Hepatocyte (in vitro differentiated cells): ENCODE results near the gene GABPA. TPM values are rescaled to one million over a fixed set of nuclear protein-coding genes. Genes with fewer than 3 reads are reported as not detected.

ENCODE experiments used
- DNase-seq: peaks from one replicate; pipeline ENCODE4 v3.0.0-alpha.2; 2016; ENCODE audit warnings: low spot score
- H2AFZ ChIP-seq: fragments of 200-600 bp; sonication (generic); 2 replicates; pipeline ENCODE4 v1.6.0; 2016; ENCODE audit warnings: antibody characterized with exemption, mild to moderate bottlenecking
- H3K27ac ChIP-seq: fragments of 200-600 bp; sonication (generic); 2 replicates; pipeline ENCODE4 v1.5.1; 2016; ENCODE audit warnings: mild to moderate bottlenecking
- H3K27me3 ChIP-seq: fragments of 200-600 bp; sonication (generic); 2 replicates; pipeline ENCODE4 v1.6.1; 2016
- H3K36me3 ChIP-seq: fragments of 200-600 bp; sonication (generic); replicated peaks from 2 replicates; pipeline ENCODE4 v1.5.1; 2016; ENCODE audit warnings: low read depth; ENCODE audit not compliant: insufficient read depth
- H3K4me1 ChIP-seq: fragments of 200-600 bp; sonication (generic); 2 replicates; pipeline ENCODE4 v1.5.1; 2016; ENCODE audit warnings: mild to moderate bottlenecking, moderate library complexity; ENCODE audit not compliant: insufficient read depth
- H3K4me2 ChIP-seq: fragments of 200-600 bp; sonication (generic); 2 replicates; pipeline ENCODE4 v1.6.0; 2016
- H3K4me3 ChIP-seq: fragments of 200-600 bp; sonication (generic); 2 replicates; pipeline ENCODE4 v1.5.1; 2016; ENCODE audit warnings: mild to moderate bottlenecking
- H3K79me2 ChIP-seq: fragments of 200-600 bp; sonication (generic); 2 replicates; pipeline ENCODE4 v1.6.0; 2017; ENCODE audit warnings: mild to moderate bottlenecking
- H3K9me2 ChIP-seq: fragments of 200-600 bp; sonication (generic); replicated peaks from 2 replicates; pipeline ENCODE4 v1.6.0; 2017; ENCODE audit warnings: mild to moderate bottlenecking; ENCODE audit not compliant: insufficient read depth
- H3K9me3 ChIP-seq: fragments of 200-600 bp; sonication (generic); 2 replicates; pipeline ENCODE4 v1.5.1; 2016; ENCODE audit warnings: low read depth, mild to moderate bottlenecking
- H4K20me1 ChIP-seq: fragments of 200-600 bp; sonication (generic); 2 replicates; pipeline ENCODE4 v1.6.0; 2016; ENCODE audit warnings: mild to moderate bottlenecking; ENCODE audit not compliant: insufficient read depth, poor library complexity, severe bottlenecking
- EZH2 ChIP-seq: fragments of 200-600 bp; sonication (generic); IDR thresholded peaks from 2 replicates; pipeline ENCODE4 v1.6.1; 2016; ENCODE audit warnings: antibody characterized with exemption, mild to moderate bottlenecking, borderline replicate concordance
- EZH2phosphoT487 ChIP-seq: fragments of 200-600 bp; sonication (generic); IDR thresholded peaks from one replicate; pipeline ENCODE4 v1.6.1; 2018; ENCODE audit warnings: antibody characterized with exemption, mild to moderate bottlenecking, low read depth, moderate library complexity; ENCODE audit not compliant: unreplicated experiment, severe bottlenecking
- WGBS: methylation state at CpG from one replicate; pipeline ENCODE4 v1.1.6; 2016; ENCODE audit warnings: low lambda C conversion rate; ENCODE audit errors: missing lambda C conversion rate; 5-methylcytosine and 5-hydroxymethylcytosine counted together
- polyA plus RNA-seq: library from polyadenylated mRNA; unstranded; fragments of >200 nt; fragmentation: Nextera tagmentation; extraction: Ambion mirVana; gene quantifications from 2 replicates; pipeline ENCODE4 v1.2.1, GENCODE V29; 2016
- total RNA-seq: library from RNA; depleted of rRNA; stranded (reverse); fragments of >200 nt; gene quantifications from 2 replicates; pipeline ENCODE4 v1.2.3, GENCODE V29; 2014
- TF ChIP-seq, protein P1 (sequence below): fragments of 200-600 bp; sonication (generic); IDR thresholded peaks from 2 replicates; pipeline ENCODE4 v1.5.1; 2016; ENCODE audit warnings: antibody characterized with exemption, mild to moderate bottlenecking; ENCODE audit not compliant: poor library complexity

Gene GABPA
- total and polyA plus RNA-seq, 2 experiments from 2014 or later = 10.7 to 29.8 TPM

DNA sequence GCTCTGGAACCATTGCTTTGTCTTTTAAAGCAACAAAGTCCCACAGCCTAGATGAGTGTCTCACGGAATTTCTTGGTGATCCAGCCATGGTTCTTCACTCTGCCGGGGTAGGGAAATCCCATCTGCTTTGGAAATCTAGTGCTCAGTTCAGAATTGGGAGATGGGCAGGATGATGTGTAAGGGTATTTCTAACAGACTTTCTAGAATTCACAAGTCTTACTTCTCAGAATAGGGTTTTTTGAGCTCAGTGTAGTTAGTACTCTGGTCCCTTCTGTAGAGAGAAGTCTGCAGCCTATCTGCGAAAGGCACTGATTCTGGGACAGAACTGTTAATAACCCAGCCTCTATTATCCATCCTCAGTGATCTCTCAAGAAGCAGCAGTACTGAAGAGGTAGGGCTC is 25.3 kb downstream of the GABPA start:
- no peaks in the 10 kb centered on the region for H3K9me2 ChIP-seq
- no peaks in the 10 kb centered on the region for H3K79me2 ChIP-seq
- no peak overlapping the region for H2AFZ ChIP-seq
- no peak overlapping the region for H3K4me2 ChIP-seq
- no peak overlapping the region for H3K4me3 ChIP-seq
- TF ChIP-seq EZH2phosphoT487 (no peak), EZH2 (no peak)
- TF ChIP-seq, protein P1, sequence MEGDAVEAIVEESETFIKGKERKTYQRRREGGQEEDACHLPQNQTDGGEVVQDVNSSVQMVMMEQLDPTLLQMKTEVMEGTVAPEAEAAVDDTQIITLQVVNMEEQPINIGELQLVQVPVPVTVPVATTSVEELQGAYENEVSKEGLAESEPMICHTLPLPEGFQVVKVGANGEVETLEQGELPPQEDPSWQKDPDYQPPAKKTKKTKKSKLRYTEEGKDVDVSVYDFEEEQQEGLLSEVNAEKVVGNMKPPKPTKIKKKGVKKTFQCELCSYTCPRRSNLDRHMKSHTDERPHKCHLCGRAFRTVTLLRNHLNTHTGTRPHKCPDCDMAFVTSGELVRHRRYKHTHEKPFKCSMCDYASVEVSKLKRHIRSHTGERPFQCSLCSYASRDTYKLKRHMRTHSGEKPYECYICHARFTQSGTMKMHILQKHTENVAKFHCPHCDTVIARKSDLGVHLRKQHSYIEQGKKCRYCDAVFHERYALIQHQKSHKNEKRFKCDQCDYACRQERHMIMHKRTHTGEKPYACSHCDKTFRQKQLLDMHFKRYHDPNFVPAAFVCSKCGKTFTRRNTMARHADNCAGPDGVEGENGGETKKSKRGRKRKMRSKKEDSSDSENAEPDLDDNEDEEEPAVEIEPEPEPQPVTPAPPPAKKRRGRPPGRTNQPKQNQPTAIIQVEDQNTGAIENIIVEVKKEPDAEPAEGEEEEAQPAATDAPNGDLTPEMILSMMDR = no peak
- no peak for DNase-seq
- WGBS = 96% methylated on average over 3 of the region's 3 CpGs
- no peaks in the 10 kb centered on the region for H4K20me1 ChIP-seq
- H3K36me3 ChIP-seq = no peaks in the 10 kb centered on the region
- H3K4me1 ChIP-seq = no peaks in the 10 kb centered on the region
- no peak overlapping the region for H3K27ac ChIP-seq
- no peaks in the 10 kb centered on the region for H3K27me3 ChIP-seq
- no peaks in the 10 kb centered on the region for H3K9me3 ChIP-seq

DNA sequence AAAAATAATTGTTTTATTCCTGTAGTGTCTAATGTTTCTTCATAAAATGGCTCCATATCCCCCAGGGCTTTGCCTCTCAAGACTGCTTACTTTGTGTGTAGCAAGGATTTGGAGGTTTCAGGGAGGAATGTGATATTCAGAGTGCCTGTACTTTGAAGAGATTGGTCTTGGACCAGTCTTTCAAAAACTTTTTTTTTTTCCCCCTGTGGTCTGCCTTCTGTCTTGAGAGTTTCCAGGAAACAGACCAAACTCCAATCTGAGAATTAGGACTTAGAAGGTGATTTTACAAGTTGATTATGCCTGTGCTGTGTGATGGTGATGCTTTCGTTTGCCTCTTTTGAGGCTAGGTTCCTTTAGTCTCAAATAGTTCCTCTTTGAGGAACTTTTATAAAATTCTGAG is 25.9 kb downstream of the GABPA start:
- no peaks in the 10 kb centered on the region for H4K20me1 ChIP-seq
- no peaks in the 10 kb centered on the region for H3K4me1 ChIP-seq
- no peaks in the 10 kb centered on the region for H3K9me3 ChIP-seq
- H3K36me3 ChIP-seq = no peaks in the 10 kb centered on the region
- H3K79me2 ChIP-seq = no peaks in the 10 kb centered on the region
- H3K4me3 ChIP-seq = no peak overlapping the region
- no peak overlapping the region for H3K27ac ChIP-seq
- H3K4me2 ChIP-seq = no peak overlapping the region
- WGBS = 78% methylated on average over 1 of the region's 1 CpG
- no peak for DNase-seq
- no peaks in the 10 kb centered on the region for H3K27me3 ChIP-seq
- H2AFZ ChIP-seq = no peak overlapping the region
- no peaks in the 10 kb centered on the region for H3K9me2 ChIP-seq
- TF ChIP-seq EZH2phosphoT487 (no peak), EZH2 (no peak)
- TF ChIP-seq, protein P1 = no peak

DNA sequence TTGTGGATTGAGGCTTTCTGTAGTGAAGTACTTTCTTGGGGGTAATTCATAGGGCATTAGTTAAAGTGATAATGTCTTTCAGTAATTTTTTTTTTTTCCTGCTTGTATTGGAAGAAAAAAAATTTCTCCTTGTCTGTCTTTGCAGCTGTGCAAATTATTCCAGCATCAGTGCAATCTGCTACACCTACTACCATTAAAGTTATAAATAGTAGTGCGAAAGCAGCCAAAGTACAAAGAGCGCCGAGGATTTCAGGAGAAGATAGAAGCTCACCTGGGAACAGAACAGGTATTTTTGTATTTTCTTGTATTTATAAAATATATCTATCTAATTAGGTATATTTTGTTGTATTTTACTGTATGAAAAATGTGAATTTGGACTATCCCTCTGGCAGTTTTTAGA is 29.3 kb downstream of the GABPA start:
- H3K9me2 ChIP-seq = no peaks in the 10 kb centered on the region
- H3K4me3 ChIP-seq = no peak overlapping the region
- H3K27me3 ChIP-seq = no peaks in the 10 kb centered on the region
- H3K4me2 ChIP-seq = no peak overlapping the region
- TF ChIP-seq EZH2phosphoT487 = no peak
- no peak for TF ChIP-seq EZH2
- TF ChIP-seq, protein P1 = no peak
- DNase-seq = no peak
- no peaks in the 10 kb centered on the region for H3K36me3 ChIP-seq
- no peaks in the 10 kb centered on the region for H3K79me2 ChIP-seq
- H2AFZ ChIP-seq = no peak overlapping the region
- H3K27ac ChIP-seq = no peak overlapping the region
- 99% methylated on average over 3 of the region's 3 CpGs for WGBS
- H4K20me1 ChIP-seq = no peaks in the 10 kb centered on the region
- no peaks in the 10 kb centered on the region for H3K9me3 ChIP-seq
- H3K4me1 ChIP-seq = no peaks in the 10 kb centered on the region

DNA sequence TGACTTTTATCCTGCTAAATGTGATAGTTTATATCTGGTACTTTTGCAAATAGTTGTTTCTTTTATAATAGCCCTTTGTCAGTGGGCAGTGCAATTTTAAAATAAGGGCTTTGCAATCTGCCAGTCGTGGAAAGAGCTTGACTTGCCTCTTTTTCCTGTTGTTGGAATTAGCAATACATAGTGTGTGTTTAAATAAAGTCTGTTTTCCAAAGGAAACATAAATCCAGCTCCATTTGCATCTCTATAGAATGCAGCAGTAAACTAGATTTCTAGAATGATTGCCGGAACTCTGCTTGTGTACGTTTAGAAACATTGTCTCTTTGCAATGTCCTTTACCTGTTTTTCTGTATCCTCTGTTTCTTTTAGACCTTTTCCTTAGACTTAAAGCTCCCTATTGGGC is 33.1 kb downstream of the GABPA start:
- Histone ChIP-seq H3K4me3 (no peak overlapping the region), H3K79me2 (no peaks in the 10 kb centered on the region), H3K4me1 (no peaks in the 10 kb centered on the region), H3K36me3 (no peaks in the 10 kb centered on the region), H4K20me1 (no peaks in the 10 kb centered on the region), H3K27ac (no peak overlapping the region), H3K27me3 (no peaks in the 10 kb centered on the region), H3K9me2 (no peaks in the 10 kb centered on the region), H3K9me3 (no peaks in the 10 kb centered on the region), H2AFZ (no peak overlapping the region), H3K4me2 (no peak overlapping the region)
- no peak for DNase-seq
- no peak for TF ChIP-seq EZH2
- no peak for TF ChIP-seq EZH2phosphoT487
- TF ChIP-seq, protein P1 = no peak
- 88% methylated on average over 3 of the region's 3 CpGs for WGBS
